NCI-H146 (cell line): ENCODE measurements around the gene OPTC.
A peak's percentile ranks its signal among the peaks of the same experiment; 100 is the strongest.

Experiments used
- DNase-seq: peaks from one replicate; lab custom pipeline; 2025; lab: John Stamatoyannopoulos, UW

OPTC gene

GRCh38 chr1:203536575-203536974 is 42.6 kb downstream of the OPTC start:
- DNase-seq = no peak

- DNase-seq = peak; percentile 91
These were observed 43.1 kb downstream of the OPTC start for GRCh38 chr1:203536980-203537455.

GRCh38 chr1:203537806-203538464 is 44.0 kb downstream of the OPTC start:
- peak; percentile 93 for DNase-seq

- no peak for DNase-seq
These were observed 44.8 kb downstream of the OPTC start for GRCh38 chr1:203538726-203539125.

- no peak for DNase-seq
These were observed 46.0 kb downstream of the OPTC start for GRCh38 chr1:203539831-203540546.

GRCh38 chr1:203544485-203544884 is 50.5 kb downstream of the OPTC start:
- DNase-seq = no peak

- DNase-seq = no peak
These were observed 51.2 kb downstream of the OPTC start for GRCh38 chr1:203544978-203545816.

GRCh38 chr1:203546274-203546673 is 52.3 kb downstream of the OPTC start:
- no peak for DNase-seq

- no peak for DNase-seq
These were observed 53.2 kb downstream of the OPTC start for GRCh38 chr1:203547147-203547546.

GRCh38 chr1:203547771-203548421 is 53.9 kb downstream of the OPTC start:
- DNase-seq = no peak

- no peak for DNase-seq
These were observed 54.9 kb downstream of the OPTC start for GRCh38 chr1:203548892-203549291.

GRCh38 chr1:203549309-203549708 is 55.4 kb downstream of the OPTC start:
- peak; percentile 50 for DNase-seq

- DNase-seq = no peak
These were observed 56.9 kb downstream of the OPTC start for GRCh38 chr1:203550846-203551245.

- no peak for DNase-seq
These were observed 57.6 kb downstream of the OPTC start for GRCh38 chr1:203551550-203551949.

GRCh38 chr1:203553496-203553895 is 59.5 kb downstream of the OPTC start:
- peak; percentile 14 for DNase-seq

- DNase-seq = peak; percentile 9
These were observed 60.1 kb downstream of the OPTC start for GRCh38 chr1:203554071-203554470.

- no peak for DNase-seq
These were observed 61.1 kb downstream of the OPTC start for GRCh38 chr1:203555076-203555475.

GRCh38 chr1:203555511-203556046 is 61.6 kb downstream of the OPTC start:
- DNase-seq = no peak

- no peak for DNase-seq
These were observed 62.3 kb downstream of the OPTC start for GRCh38 chr1:203556047-203556851.

- no peak for DNase-seq
These were observed 63.4 kb downstream of the OPTC start for GRCh38 chr1:203557390-203557789.
